Mesendoderm (in vitro differentiated cells): ENCODE measurements around the gene XYLB.
A peak's percentile ranks its signal among the peaks of the same experiment; 100 is the strongest.

ENCODE experiments used
- DNase-seq: peaks from one replicate; pipeline ENCODE4 v3.0.0; 2013
- H2AK5ac ChIP-seq: 2 replicates; pipeline ENCODE4 v1.6.1; 2013; ENCODE audit warnings: low read length, inconsistent platforms
- H2BK120ac ChIP-seq: 2 replicates; pipeline ENCODE4 v1.6.1; 2013; ENCODE audit warnings: low read depth, mild to moderate bottlenecking, low read length, moderate library complexity, mixed read lengths
- H2BK15ac ChIP-seq: replicated peaks from 2 replicates; pipeline ENCODE4 v1.6.1; 2013; ENCODE audit warnings: low read depth, mild to moderate bottlenecking, moderate library complexity
- H2BK5ac ChIP-seq: 2 replicates; pipeline ENCODE4 v1.6.1; 2013; ENCODE audit warnings: low read length, inconsistent platforms
- H3K18ac ChIP-seq: 2 replicates; pipeline ENCODE4 v1.6.1; 2013; ENCODE audit warnings: mild to moderate bottlenecking, low read length, mixed read lengths
- H3K23ac ChIP-seq: one replicate; pipeline ENCODE4 v1.6.1; 2013; ENCODE audit warnings: low read length
- H3K27ac ChIP-seq: 2 replicates; pipeline ENCODE4 v1.5.1; 2013; ENCODE audit warnings: low read depth, mild to moderate bottlenecking, inconsistent platforms, low read length, moderate library complexity
- H3K27me3 ChIP-seq: 2 replicates; pipeline ENCODE4 v1.6.1; 2013; ENCODE audit warnings: low read length, control low read depth, mild to moderate bottlenecking, inconsistent platforms; ENCODE audit not compliant: insufficient read depth, poor library complexity
- H3K36me3 ChIP-seq: 2 replicates; pipeline ENCODE4 v1.6.1; 2013; ENCODE audit warnings: low read length, inconsistent platforms; ENCODE audit not compliant: control insufficient read depth, insufficient read depth
- H3K4ac ChIP-seq: one replicate; pipeline ENCODE4 v1.6.1; 2013; ENCODE audit warnings: low read depth, mild to moderate bottlenecking, low read length, moderate library complexity
- H3K4me1 ChIP-seq: 2 replicates; pipeline ENCODE4 v1.6.1; 2013; ENCODE audit warnings: low read depth, low read length, inconsistent platforms; ENCODE audit not compliant: control insufficient read depth
- H3K4me2 ChIP-seq: 2 replicates; pipeline ENCODE4 v1.6.1; 2013; ENCODE audit warnings: low read length
- H3K4me3 ChIP-seq: 2 replicates; pipeline ENCODE4 v1.5.1; 2013; ENCODE audit warnings: mild to moderate bottlenecking, low read length
- H3K56ac ChIP-seq: one replicate; pipeline ENCODE4 v1.6.1; 2013; ENCODE audit warnings: low read length
- H3K79me1 ChIP-seq: 2 replicates; pipeline ENCODE4 v1.6.1; 2013; ENCODE audit warnings: low read length, inconsistent platforms
- H3K79me2 ChIP-seq: 2 replicates; pipeline ENCODE4 v1.6.1; 2013; ENCODE audit warnings: mild to moderate bottlenecking, low read length; ENCODE audit not compliant: control insufficient read depth, insufficient read depth
- H3K9ac ChIP-seq: 2 replicates; pipeline ENCODE4 v1.6.1; 2013; ENCODE audit warnings: low read length, inconsistent platforms
- H4K5ac ChIP-seq: one replicate; pipeline ENCODE4 v1.6.1; 2013; ENCODE audit warnings: low read length
- H4K8ac ChIP-seq: one replicate; pipeline ENCODE4 v1.6.1; 2013; ENCODE audit warnings: low read depth, mild to moderate bottlenecking, control low read depth, low read length, moderate library complexity
- WGBS: extraction: QIAGEN DNeasy Blood & Tissue Kit; methylation state at CpG from one replicate; pipeline ENCODE4 v1.1.7; 2013; ENCODE audit warnings: low lambda C conversion rate, missing lambda C conversion rate; ENCODE audit not compliant: insufficient coverage; ENCODE audit errors: extremely low coverage; 5-methylcytosine and 5-hydroxymethylcytosine counted together

The XYLB gene

DNA sequence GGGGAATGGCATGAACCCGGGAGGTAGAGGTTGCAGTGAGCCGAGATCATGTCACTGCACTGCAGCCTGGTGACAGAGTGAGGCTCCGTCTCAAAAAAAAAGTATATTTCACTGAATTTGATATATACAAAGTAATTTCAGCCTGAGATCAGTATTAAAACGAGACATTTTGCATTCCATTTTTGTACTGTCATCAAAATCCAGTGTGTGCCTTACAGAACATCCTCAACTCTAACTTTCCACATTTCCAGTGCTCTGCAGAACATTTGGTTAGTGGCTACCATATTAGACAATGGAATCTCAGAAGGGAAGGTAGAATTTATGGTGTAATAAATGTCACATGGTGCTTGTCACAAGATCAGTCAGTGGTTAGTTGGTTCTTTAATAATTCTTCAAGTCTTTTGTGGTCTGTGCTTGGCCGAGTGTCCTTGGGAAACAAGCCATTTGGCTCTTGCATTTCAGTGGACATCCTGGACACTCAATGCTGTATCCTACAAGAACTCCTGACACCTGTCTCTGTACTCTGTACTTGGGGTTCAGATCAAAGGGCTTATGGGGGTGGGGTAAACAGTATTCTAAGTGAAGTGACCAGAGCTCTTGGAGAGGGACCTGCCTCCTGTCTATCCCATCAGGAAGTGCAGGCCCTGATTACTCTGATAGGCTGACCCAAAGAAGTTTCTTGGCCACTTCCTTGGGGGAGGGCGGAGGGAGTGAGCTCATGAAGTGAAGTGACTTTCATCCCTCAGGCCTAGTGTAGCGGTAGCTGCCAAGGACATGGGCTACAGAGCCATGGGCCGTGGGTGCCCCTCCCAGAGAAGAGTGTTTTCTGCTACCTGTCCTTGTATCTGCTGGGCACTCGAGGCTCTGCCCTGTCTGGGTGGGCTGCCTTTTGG lies 110.8 kb downstream of the XYLB start:
- H4K8ac ChIP-seq: no peak overlapping the region
- no peak overlapping the region for H3K18ac ChIP-seq
- H3K4me1 ChIP-seq: peaks cover 10% of the 10 kb centered on the region
- no peak overlapping the region for H3K4me2 ChIP-seq
- no peak overlapping the region for H3K4me3 ChIP-seq
- no peak overlapping the region for H2AK5ac ChIP-seq
- no peak overlapping the region for H3K23ac ChIP-seq
- WGBS: no CpG with 5 or more reads among the region's 9 CpGs
- H3K79me2 ChIP-seq: peaks cover 73% of the 10 kb centered on the region
- no peak overlapping the region for H3K9ac ChIP-seq
- no peak overlapping the region for H3K27ac ChIP-seq
- H3K4ac ChIP-seq: no peak overlapping the region
- H2BK5ac ChIP-seq: no peak overlapping the region
- no peak overlapping the region for H2BK120ac ChIP-seq
- no peak overlapping the region for H3K56ac ChIP-seq
- no peaks in the 10 kb centered on the region for H3K36me3 ChIP-seq
- no peaks in the 10 kb centered on the region for H3K27me3 ChIP-seq
- peak; percentile 45 for DNase-seq
- H2BK15ac ChIP-seq: no peak overlapping the region
- no peak overlapping the region for H4K5ac ChIP-seq
- peaks cover 27% of the 10 kb centered on the region for H3K79me1 ChIP-seq

DNA sequence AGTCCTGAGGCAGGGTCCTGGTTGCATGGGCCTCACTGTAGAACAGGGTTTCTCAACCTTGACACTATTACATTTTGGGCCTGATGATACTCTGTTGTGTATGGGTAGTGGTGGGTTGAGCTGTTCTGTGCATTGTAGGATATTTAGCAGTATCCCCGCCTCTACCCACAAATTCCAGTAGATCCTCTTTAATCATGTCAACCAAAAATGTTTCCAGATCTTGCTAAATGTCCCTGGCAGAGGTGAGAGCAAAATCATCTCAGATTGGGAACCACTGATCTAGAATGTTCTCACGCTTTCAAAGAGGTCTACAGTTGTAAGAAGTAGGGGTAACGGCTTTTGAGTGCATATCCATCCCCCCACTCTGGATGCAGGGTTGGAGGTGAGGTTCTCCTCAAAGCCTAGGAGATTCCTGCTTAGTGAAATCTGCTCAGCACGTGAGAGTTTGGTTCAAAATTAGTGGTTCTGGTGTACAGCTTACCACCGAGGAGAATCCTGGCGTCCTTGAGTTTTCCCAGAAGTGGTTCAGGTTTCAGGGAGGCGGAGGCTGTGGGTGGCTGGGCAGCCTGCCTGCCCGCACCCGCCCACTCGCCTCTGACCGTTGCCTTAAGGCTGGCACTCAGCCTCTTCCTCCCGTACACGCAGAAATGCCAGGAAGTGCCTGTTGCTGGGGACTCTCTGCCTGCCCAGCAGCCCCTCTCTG lies 112.4 kb downstream of the XYLB start:
- Histone ChIP-seq H3K56ac (no peak overlapping the region), H3K79me1 (peaks cover 35% of the 10 kb centered on the region)
- WGBS: no CpG with 5 or more reads among the region's 13 CpGs

DNA sequence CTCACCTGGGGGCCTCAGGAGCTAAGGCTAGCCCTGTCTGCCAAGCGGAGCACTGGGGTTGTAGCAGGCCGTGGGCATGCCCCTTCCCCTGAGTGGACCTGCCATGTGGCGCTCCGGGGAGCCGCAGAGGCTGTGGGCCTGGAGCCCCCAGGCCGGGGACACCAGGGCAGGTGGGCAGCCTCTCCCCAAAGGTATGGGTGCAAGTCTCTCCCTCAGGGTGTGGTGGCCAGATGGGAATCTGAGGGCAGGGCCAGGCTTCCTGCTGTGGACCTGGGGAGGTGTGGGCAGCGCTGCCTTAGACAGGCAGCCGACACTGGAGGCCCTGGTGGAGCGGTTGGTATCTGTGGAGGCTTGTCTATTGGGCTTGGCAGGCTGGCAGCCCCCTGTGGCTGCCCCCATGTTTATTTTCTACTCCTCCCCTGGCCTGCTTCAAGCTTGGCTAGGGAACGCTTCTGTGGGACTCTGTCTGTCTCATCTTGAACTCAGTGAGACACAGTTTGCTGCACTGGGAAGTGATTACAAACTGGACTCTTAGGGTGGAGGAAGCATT lies 113.0 kb downstream of the XYLB start:
- no CpG with 5 or more reads among the region's 10 CpGs for WGBS
- H3K27ac ChIP-seq: no peak overlapping the region
- no peak overlapping the region for H3K18ac ChIP-seq
- DNase-seq: no peak
- H4K8ac ChIP-seq: no peak overlapping the region
- H3K4me1 ChIP-seq: peaks cover 6% of the 10 kb centered on the region
- no peak overlapping the region for H3K56ac ChIP-seq
- H3K79me1 ChIP-seq: peaks cover 35% of the 10 kb centered on the region
- no peaks in the 10 kb centered on the region for H3K36me3 ChIP-seq
- H3K4me3 ChIP-seq: no peak overlapping the region
- no peak overlapping the region for H3K9ac ChIP-seq
- H4K5ac ChIP-seq: no peak overlapping the region
- no peak overlapping the region for H2BK5ac ChIP-seq
- H3K27me3 ChIP-seq: no peaks in the 10 kb centered on the region
- H3K79me2 ChIP-seq: peaks cover 86% of the 10 kb centered on the region
- H3K4ac ChIP-seq: no peak overlapping the region
- H2BK15ac ChIP-seq: no peak overlapping the region
- H2BK120ac ChIP-seq: no peak overlapping the region
- H2AK5ac ChIP-seq: no peak overlapping the region
- no peak overlapping the region for H3K4me2 ChIP-seq
- no peak overlapping the region for H3K23ac ChIP-seq

More for the DNA sequence above, 112.4 kb downstream of the XYLB start:
- Histone ChIP-seq H3K4me2 (no peak overlapping the region), H3K4me3 (no peak overlapping the region), H3K36me3 (no peaks in the 10 kb centered on the region), H4K8ac (no peak overlapping the region), H2BK120ac (no peak overlapping the region), H2BK15ac (no peak overlapping the region), H3K27me3 (no peaks in the 10 kb centered on the region), H3K9ac (no peak overlapping the region), H3K23ac (no peak overlapping the region), H2AK5ac (no peak overlapping the region), H3K4me1 (peaks cover 6% of the 10 kb centered on the region), H3K4ac (no peak overlapping the region), H4K5ac (no peak overlapping the region), H2BK5ac (no peak overlapping the region), H3K27ac (no peak overlapping the region), H3K79me2 (peaks cover 87% of the 10 kb centered on the region), H3K18ac (no peak overlapping the region)
- DNase-seq: no peak

DNA sequence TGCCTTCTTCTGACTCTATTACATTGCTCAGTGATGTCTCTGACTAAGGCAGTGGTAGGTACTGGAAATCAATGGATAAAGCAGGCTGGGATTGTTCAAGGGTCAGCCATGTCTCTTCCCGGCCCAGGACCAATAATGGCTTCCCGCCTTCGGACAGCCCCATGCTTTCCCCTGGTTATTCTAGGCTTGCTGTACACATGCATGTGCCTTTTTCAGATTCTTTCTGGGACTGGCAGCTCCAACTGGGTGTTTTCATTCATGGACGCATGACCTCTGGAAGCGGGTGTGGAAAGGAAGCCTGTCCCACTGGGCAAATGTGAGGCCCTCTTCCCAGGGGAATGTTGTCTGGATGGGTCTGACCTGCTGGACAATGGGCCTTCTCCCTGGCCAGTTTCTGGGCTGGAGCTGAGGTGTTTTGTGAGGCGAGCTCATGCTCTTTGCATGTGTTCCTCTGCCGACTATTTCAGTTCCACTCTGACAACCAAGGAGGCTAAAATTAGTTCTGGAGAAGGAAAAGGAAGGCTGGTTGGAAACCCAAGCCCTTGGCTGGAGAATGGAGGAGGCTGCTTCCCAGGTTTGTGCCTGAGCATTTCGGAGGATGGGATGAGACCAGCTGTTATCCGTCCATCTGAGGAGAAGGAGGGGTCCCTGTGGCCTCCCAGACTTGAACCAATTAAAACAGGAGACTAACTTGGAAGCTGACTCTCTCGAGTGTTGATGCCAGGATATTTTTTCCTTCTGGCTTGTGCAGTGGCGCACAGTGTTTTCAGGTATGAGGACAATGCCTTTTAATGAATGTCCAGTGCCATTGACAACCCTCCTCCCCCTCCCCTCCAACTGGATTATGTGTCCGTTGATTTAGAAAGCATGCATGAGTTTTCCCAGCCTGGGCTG lies 114.0 kb downstream of the XYLB start:
- Histone ChIP-seq H3K4me2 (no peak overlapping the region), H3K56ac (no peak overlapping the region), H2BK5ac (no peak overlapping the region), H3K4me3 (no peak overlapping the region), H3K23ac (no peak overlapping the region), H3K4ac (no peak overlapping the region), H4K5ac (no peak overlapping the region), H3K18ac (no peak overlapping the region), H3K36me3 (no peaks in the 10 kb centered on the region), H2BK120ac (no peak overlapping the region), H3K79me1 (peaks cover 34% of the 10 kb centered on the region), H3K4me1 (peaks cover 6% of the 10 kb centered on the region), H2AK5ac (no peak overlapping the region), H3K79me2 (peaks cover 81% of the 10 kb centered on the region), H3K27ac (no peak overlapping the region), H3K27me3 (no peaks in the 10 kb centered on the region), H3K9ac (no peak overlapping the region), H4K8ac (no peak overlapping the region), H2BK15ac (no peak overlapping the region)
- no CpG with 5 or more reads among the region's 12 CpGs for WGBS
- DNase-seq: no peak
